ENCODE data around the gene UFSP2. TPM values are rescaled to one million over a fixed set of nuclear protein-coding genes. Genes with fewer than 3 reads are reported as not detected.
"Not testable (repeated sequence)": the region's sequence is repeated elsewhere in the genome, so short reads cannot be mapped to it uniquely, and the experiment has no call there.

The UFSP2 gene
- polyA plus RNA-seq, 2 donors = 8.3 to 18.1 TPM

DNA sequence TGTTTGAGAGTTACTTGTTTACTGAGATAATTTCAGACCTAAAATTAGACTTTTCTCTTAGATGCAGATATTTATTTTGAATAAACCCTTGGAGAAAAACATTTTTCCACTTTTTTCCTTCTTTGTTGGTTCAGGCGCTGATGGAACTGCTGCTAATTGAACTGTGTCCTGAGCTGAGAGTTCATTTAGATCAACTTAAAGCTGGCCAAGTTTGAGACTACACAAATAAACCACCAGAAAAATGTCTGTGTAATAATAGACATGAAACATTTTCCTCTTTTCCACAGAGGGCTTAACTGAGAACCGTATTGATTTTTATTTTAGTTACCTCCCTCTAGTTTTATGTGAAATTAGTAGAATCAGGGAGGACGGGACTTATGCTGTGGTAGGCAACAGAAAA, 62.5 kb downstream of the UFSP2 start:
- 69 to 71% methylated on average over 3 of the region's 3 CpGs for WGBS, 2 donors
- Histone ChIP-seq H3K27me3 (ENCODE audit: control insufficient read depth in 1 of 2, insufficient read depth in 2 of 2, low read length in 2 of 2) (no peaks in the 10 kb centered on the region), H3K9me3 (ENCODE audit: control insufficient read depth in 2 of 2, insufficient read depth in 1 of 2, low read depth in 1 of 2, low read length in 1 of 2) (no peaks in the 10 kb centered on the region), H3K27ac (ENCODE audit: low read depth in 2 of 2, low read length in 1 of 2) (no peak overlapping the region), H3K4me1 (ENCODE audit: control insufficient read depth in 2 of 2, insufficient read depth in 2 of 2, low read length in 1 of 2) (no peaks in the 10 kb centered on the region), H3K36me3 (ENCODE audit: control insufficient read depth in 2 of 2, insufficient read depth in 2 of 2, low read length in 1 of 2) (peaks cover 0 to 2% of the 10 kb centered on the region in 2 donors), H3K4me3 (ENCODE audit: low read depth in 1 of 2, low read length in 2 of 2) (no peak overlapping the region)

- not testable (repeated sequence) for H3K9me3 ChIP-seq (ENCODE audit: control insufficient read depth in 2 of 2, insufficient read depth in 1 of 2, low read depth in 1 of 2, low read length in 1 of 2); H3K27me3 ChIP-seq (ENCODE audit: control insufficient read depth in 1 of 2, insufficient read depth in 2 of 2, low read length in 2 of 2); H3K36me3 ChIP-seq (ENCODE audit: control insufficient read depth in 2 of 2, insufficient read depth in 2 of 2, low read length in 1 of 2); H3K27ac ChIP-seq (ENCODE audit: low read depth in 2 of 2, low read length in 1 of 2); H3K4me3 ChIP-seq (ENCODE audit: low read depth in 1 of 2, low read length in 2 of 2); H3K4me1 ChIP-seq (ENCODE audit: control insufficient read depth in 2 of 2, insufficient read depth in 2 of 2, low read length in 1 of 2)
- 74 to 83% methylated on average over 6 of the region's 6 CpGs for WGBS, 2 donors
Observed at GRCh38 chr4:185362570-185362969, 63.2 kb downstream of the UFSP2 start.

DNA sequence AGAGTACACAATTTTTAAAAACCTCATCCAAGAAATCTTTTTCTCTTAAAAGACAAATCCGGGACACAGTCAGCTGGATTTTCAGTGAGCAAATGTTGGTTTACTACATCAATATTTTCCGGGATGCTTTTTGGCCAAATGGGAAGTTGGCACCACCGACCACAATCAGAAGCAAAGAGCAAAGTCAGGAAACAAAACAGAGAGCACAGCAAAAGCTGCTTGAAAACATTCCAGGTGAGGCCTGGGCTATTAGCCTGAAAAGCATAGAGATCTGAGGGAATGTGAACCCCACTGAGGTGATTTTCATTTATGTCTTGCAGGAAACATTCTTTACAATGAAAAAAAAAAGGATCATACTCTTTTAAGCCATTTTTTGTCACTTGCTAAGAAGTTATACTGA, 63.9 kb downstream of the UFSP2 start:
- WGBS, 2 donors = 76 to 82% methylated on average over 3 of the region's 3 CpGs
- Histone ChIP-seq H3K4me1 (ENCODE audit: control insufficient read depth in 2 of 2, insufficient read depth in 2 of 2, low read length in 1 of 2) (no peaks in the 10 kb centered on the region), H3K27ac (ENCODE audit: low read depth in 2 of 2, low read length in 1 of 2) (no peak overlapping the region), H3K4me3 (ENCODE audit: low read depth in 1 of 2, low read length in 2 of 2) (no peak overlapping the region), H3K9me3 (ENCODE audit: control insufficient read depth in 2 of 2, insufficient read depth in 1 of 2, low read depth in 1 of 2, low read length in 1 of 2) (no peaks in the 10 kb centered on the region), H3K27me3 (ENCODE audit: control insufficient read depth in 1 of 2, insufficient read depth in 2 of 2, low read length in 2 of 2) (no peaks in the 10 kb centered on the region), H3K36me3 (ENCODE audit: control insufficient read depth in 2 of 2, insufficient read depth in 2 of 2, low read length in 1 of 2) (no peaks in the 10 kb centered on the region)

DNA sequence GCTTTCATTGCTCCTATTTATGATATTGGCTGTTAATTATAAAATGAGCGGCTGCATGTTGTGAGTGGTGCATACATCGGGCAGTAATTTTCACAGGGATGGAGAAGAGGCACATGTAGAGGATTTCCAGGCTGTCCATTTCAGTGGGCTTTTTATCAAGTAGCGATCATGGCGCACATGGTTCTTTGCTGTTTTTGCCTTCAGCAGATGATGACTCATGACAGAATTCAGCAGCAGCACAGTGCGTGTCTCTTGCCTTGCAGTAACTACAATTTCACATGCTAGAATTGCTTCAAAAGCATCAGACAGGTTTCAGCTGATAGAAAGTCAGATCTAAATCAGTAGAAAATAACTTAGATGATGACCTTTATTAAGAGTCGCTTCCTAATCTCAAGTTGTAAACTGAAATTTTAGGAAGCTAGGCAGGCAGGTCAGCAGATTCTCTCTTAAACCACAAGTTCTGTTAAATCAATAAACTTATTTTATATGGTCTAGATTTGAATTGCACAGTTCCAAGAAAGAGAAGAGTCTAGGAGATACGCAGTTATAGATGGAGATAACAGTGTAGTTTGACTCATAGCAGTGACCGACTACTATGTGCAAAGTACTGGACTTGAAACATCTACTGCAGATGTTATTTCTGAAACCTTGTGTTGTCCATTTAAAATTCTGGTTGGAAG, 65.9 kb downstream of the UFSP2 start:
- H3K27me3 ChIP-seq (ENCODE audit: control insufficient read depth in 1 of 2, insufficient read depth in 2 of 2, low read length in 2 of 2) = no peaks in the 10 kb centered on the region
- no peak overlapping the region for H3K4me3 ChIP-seq (ENCODE audit: low read depth in 1 of 2, low read length in 2 of 2)
- no peak overlapping the region for H3K27ac ChIP-seq (ENCODE audit: low read depth in 2 of 2, low read length in 1 of 2)
- H3K4me1 ChIP-seq (ENCODE audit: control insufficient read depth in 2 of 2, insufficient read depth in 2 of 2, low read length in 1 of 2) = no peaks in the 10 kb centered on the region
- H3K36me3 ChIP-seq (ENCODE audit: control insufficient read depth in 2 of 2, insufficient read depth in 2 of 2, low read length in 1 of 2) = no peaks in the 10 kb centered on the region
- no peaks in the 10 kb centered on the region for H3K9me3 ChIP-seq (ENCODE audit: control insufficient read depth in 2 of 2, insufficient read depth in 1 of 2, low read depth in 1 of 2, low read length in 1 of 2)
- 95 to 96% methylated on average over 8 of the region's 8 CpGs for WGBS, 2 donors

DNA sequence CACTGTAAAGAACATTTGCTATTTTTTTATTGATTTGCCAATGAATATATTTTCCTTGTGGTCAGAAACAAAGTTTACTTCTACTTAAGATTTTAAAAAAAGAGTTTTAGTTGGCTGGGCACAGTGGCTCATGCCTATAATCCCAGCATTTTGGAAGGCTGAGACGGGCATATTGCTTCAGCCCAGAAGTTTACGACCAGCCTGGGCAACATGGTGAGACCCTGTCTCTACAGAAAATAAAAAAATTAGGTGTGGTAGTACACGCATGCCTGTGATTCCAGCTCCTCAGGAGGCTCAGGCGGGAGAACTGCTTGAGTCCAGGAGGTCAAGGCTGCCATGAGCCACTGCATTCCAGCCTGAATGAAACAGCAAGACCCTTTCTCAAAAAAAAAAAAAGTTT, 66.8 kb downstream of the UFSP2 start:
- H3K27ac ChIP-seq (ENCODE audit: low read depth in 2 of 2, low read length in 1 of 2) = no peak overlapping the region
- 96% methylated on average over 4 of the region's 4 CpGs for WGBS, 2 donors
- no peaks in the 10 kb centered on the region for H3K4me1 ChIP-seq (ENCODE audit: control insufficient read depth in 2 of 2, insufficient read depth in 2 of 2, low read length in 1 of 2)
- H3K36me3 ChIP-seq (ENCODE audit: control insufficient read depth in 2 of 2, insufficient read depth in 2 of 2, low read length in 1 of 2) = no peaks in the 10 kb centered on the region
- no peaks in the 10 kb centered on the region for H3K9me3 ChIP-seq (ENCODE audit: control insufficient read depth in 2 of 2, insufficient read depth in 1 of 2, low read depth in 1 of 2, low read length in 1 of 2)
- H3K27me3 ChIP-seq (ENCODE audit: control insufficient read depth in 1 of 2, insufficient read depth in 2 of 2, low read length in 2 of 2) = no peaks in the 10 kb centered on the region
- H3K4me3 ChIP-seq (ENCODE audit: low read depth in 1 of 2, low read length in 2 of 2) = no peak overlapping the region

DNA sequence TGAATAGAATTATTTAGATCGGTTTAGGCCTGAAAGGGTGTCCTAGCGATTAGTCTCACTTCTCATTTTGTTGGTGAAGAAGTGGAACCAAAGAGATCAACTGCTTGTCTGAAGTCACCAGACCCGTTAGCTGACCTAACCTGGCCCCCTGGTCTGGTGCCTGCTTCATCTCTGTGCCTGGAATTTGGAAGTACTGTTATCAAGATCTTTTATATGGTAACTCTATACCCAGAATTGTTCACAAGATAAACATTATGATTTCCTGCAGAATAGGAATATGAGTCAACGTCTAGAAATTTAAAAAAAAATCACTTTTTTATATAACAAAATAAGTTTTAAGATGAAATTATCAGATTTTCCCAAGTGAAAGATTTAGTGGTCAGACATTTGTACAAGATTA, 67.2 kb downstream of the UFSP2 start:
- Histone ChIP-seq H3K4me1 (ENCODE audit: control insufficient read depth in 2 of 2, insufficient read depth in 2 of 2, low read length in 1 of 2) (no peaks in the 10 kb centered on the region), H3K9me3 (ENCODE audit: control insufficient read depth in 2 of 2, insufficient read depth in 1 of 2, low read depth in 1 of 2, low read length in 1 of 2) (no peaks in the 10 kb centered on the region), H3K36me3 (ENCODE audit: control insufficient read depth in 2 of 2, insufficient read depth in 2 of 2, low read length in 1 of 2) (no peaks in the 10 kb centered on the region), H3K27ac (ENCODE audit: low read depth in 2 of 2, low read length in 1 of 2) (no peak overlapping the region), H3K27me3 (ENCODE audit: control insufficient read depth in 1 of 2, insufficient read depth in 2 of 2, low read length in 2 of 2) (no peaks in the 10 kb centered on the region), H3K4me3 (ENCODE audit: low read depth in 1 of 2, low read length in 2 of 2) (no peak overlapping the region)
- WGBS, 2 donors = 80 to 83% methylated on average over 4 of the region's 4 CpGs

GRCh38 chr4:185357733-185358440, 67.9 kb downstream of the UFSP2 start:
- Histone ChIP-seq H3K36me3 (ENCODE audit: control insufficient read depth in 2 of 2, insufficient read depth in 2 of 2, low read length in 1 of 2) (no peaks in the 10 kb centered on the region), H3K9me3 (ENCODE audit: control insufficient read depth in 2 of 2, insufficient read depth in 1 of 2, low read depth in 1 of 2, low read length in 1 of 2) (no peaks in the 10 kb centered on the region), H3K27me3 (ENCODE audit: control insufficient read depth in 1 of 2, insufficient read depth in 2 of 2, low read length in 2 of 2) (no peaks in the 10 kb centered on the region), H3K4me3 (ENCODE audit: low read depth in 1 of 2, low read length in 2 of 2) (no peak overlapping the region), H3K4me1 (ENCODE audit: control insufficient read depth in 2 of 2, insufficient read depth in 2 of 2, low read length in 1 of 2) (no peaks in the 10 kb centered on the region), H3K27ac (ENCODE audit: low read depth in 2 of 2, low read length in 1 of 2) (no peak overlapping the region)
- 86 to 87% methylated on average over 7 of the region's 7 CpGs for WGBS, 2 donors

DNA sequence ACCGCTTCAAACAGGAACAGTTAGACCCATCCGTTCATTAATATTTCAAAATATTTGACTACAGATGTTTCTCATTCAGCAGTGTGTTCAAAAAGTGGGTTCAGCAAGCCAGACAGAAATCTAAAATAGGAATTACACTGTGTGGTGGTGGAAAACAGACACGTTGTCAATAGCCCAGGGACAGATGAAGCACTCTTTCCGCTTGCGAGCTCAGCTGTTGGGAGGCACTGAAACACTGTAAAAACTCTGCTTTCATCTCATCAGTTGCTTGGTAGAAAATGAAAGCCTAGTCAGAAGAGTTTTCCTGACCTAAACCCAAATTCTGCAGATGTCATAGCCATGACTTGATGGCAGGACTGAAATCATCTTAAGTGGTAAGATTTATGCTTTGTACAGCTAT, 68.6 kb downstream of the UFSP2 start:
- Histone ChIP-seq H3K36me3 (ENCODE audit: control insufficient read depth in 2 of 2, insufficient read depth in 2 of 2, low read length in 1 of 2) (peaks cover 0 to 5% of the 10 kb centered on the region in 2 donors), H3K4me1 (ENCODE audit: control insufficient read depth in 2 of 2, insufficient read depth in 2 of 2, low read length in 1 of 2) (no peaks in the 10 kb centered on the region), H3K27me3 (ENCODE audit: control insufficient read depth in 1 of 2, insufficient read depth in 2 of 2, low read length in 2 of 2) (no peaks in the 10 kb centered on the region), H3K27ac (ENCODE audit: low read depth in 2 of 2, low read length in 1 of 2) (no peak overlapping the region), H3K4me3 (ENCODE audit: low read depth in 1 of 2, low read length in 2 of 2) (no peak overlapping the region), H3K9me3 (ENCODE audit: control insufficient read depth in 2 of 2, insufficient read depth in 1 of 2, low read depth in 1 of 2, low read length in 1 of 2) (no peaks in the 10 kb centered on the region)
- WGBS, 2 donors = 83 to 87% methylated on average over 5 of the region's 5 CpGs

GRCh38 chr4:185352741-185353140, 73.0 kb downstream of the UFSP2 start:
- Histone ChIP-seq H3K36me3 (ENCODE audit: control insufficient read depth in 2 of 2, insufficient read depth in 2 of 2, low read length in 1 of 2) (peaks cover 0 to 6% of the 10 kb centered on the region in 2 donors), H3K4me1 (ENCODE audit: control insufficient read depth in 2 of 2, insufficient read depth in 2 of 2, low read length in 1 of 2) (no peaks in the 10 kb centered on the region), H3K27me3 (ENCODE audit: control insufficient read depth in 1 of 2, insufficient read depth in 2 of 2, low read length in 2 of 2) (no peaks in the 10 kb centered on the region), H3K4me3 (ENCODE audit: low read depth in 1 of 2, low read length in 2 of 2) (no peak overlapping the region), H3K27ac (ENCODE audit: low read depth in 2 of 2, low read length in 1 of 2) (no peak overlapping the region), H3K9me3 (ENCODE audit: control insufficient read depth in 2 of 2, insufficient read depth in 1 of 2, low read depth in 1 of 2, low read length in 1 of 2) (no peaks in the 10 kb centered on the region)
- 94 to 96% methylated on average over 2 of the region's 2 CpGs for WGBS, 2 donors

GRCh38 chr4:185352202-185352601, 73.6 kb downstream of the UFSP2 start:
- Histone ChIP-seq H3K27ac (ENCODE audit: low read depth in 2 of 2, low read length in 1 of 2) (no peak overlapping the region), H3K9me3 (ENCODE audit: control insufficient read depth in 2 of 2, insufficient read depth in 1 of 2, low read depth in 1 of 2, low read length in 1 of 2) (no peaks in the 10 kb centered on the region), H3K4me1 (ENCODE audit: control insufficient read depth in 2 of 2, insufficient read depth in 2 of 2, low read length in 1 of 2) (no peaks in the 10 kb centered on the region), H3K4me3 (ENCODE audit: low read depth in 1 of 2, low read length in 2 of 2) (no peak overlapping the region), H3K27me3 (ENCODE audit: control insufficient read depth in 1 of 2, insufficient read depth in 2 of 2, low read length in 2 of 2) (no peaks in the 10 kb centered on the region), H3K36me3 (ENCODE audit: control insufficient read depth in 2 of 2, insufficient read depth in 2 of 2, low read length in 1 of 2) (peaks cover 0 to 6% of the 10 kb centered on the region in 2 donors)
- 89 to 92% methylated on average over 7 of the region's 7 CpGs for WGBS, 2 donors

Data from esophagus (tissue), 2 donors.